BE2C (cell line): ENCODE measurements around the gene SH3RF3.

Experiments
- DNase-seq: peaks from one replicate; pipeline ENCODE4 v3.0.0-alpha.2; 2020
- H3K27me3 ChIP-seq: fragments of 250-450 bp; sonication (Bioruptor Pico); 2 replicates; pipeline ENCODE4 v1.5.1; 2020; ENCODE audit warnings: mild to moderate bottlenecking
- H3K36me3 ChIP-seq: fragments of 250-450 bp; sonication (Bioruptor Pico); 2 replicates; pipeline ENCODE4 v1.5.1; 2020; ENCODE audit warnings: mild to moderate bottlenecking
- H3K4me1 ChIP-seq: fragments of 250-450 bp; sonication (Bioruptor Pico); 2 replicates; pipeline ENCODE4 v1.5.1; 2020
- H3K4me3 ChIP-seq: 2 replicates; pipeline ENCODE4 v1.5.1; 2011; ENCODE audit warnings: low read depth, low read length
- H3K9me3 ChIP-seq: fragments of 250-450 bp; sonication (Bioruptor Pico); 2 replicates; pipeline ENCODE4 v1.5.1; 2020
- TF ChIP-seq, protein P1 (sequence below): IDR thresholded peaks from 2 replicates; pipeline ENCODE4 v1.5.1; 2012; ENCODE audit warnings: mild to moderate bottlenecking, low read depth, low read length

The SH3RF3 gene

DNA sequence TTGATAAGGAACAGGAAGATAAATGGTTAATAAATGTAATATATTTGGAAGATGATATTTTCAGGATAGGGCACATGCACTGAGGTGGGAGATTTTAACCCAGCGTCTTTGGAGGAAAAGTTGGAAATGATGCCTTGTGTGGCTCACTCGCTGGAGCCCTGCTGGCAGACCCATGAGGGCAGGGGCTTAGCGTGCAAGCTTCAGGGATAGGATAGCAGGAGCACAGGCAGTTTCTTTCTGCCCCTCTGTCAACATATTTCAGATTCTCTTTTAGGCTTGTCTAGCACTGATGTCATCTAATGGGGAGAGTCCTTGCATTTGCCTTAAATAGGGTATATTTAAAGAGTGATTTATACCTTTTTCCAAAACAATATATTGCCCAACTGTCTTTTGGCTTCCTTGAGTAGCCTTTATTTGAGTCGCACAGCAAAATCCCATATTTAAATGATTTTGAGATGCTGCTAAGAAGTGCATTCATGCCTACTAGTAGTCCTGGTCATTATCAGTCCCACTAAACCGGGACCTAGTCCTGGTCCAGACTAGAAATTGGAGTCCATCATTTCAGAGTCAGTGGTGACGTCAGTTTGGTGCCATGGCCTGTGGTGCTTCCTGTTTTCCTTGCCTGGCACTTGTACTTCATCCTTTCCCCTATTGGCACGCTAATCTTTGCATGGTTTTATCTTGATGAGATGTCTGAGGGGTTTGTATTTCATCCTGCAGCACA is 45.8 kb downstream of the SH3RF3 start:
- Histone ChIP-seq H3K36me3 (no peaks in the 10 kb centered on the region), H3K4me3 (no peak overlapping the region), H3K27me3 (0 out of 2 replicates have a peak, but pooled peaks cover 3% of the 10 kb centered on the region), H3K9me3 (no peaks in the 10 kb centered on the region), H3K4me1 (no peaks in the 10 kb centered on the region)
- TF ChIP-seq, protein P1, sequence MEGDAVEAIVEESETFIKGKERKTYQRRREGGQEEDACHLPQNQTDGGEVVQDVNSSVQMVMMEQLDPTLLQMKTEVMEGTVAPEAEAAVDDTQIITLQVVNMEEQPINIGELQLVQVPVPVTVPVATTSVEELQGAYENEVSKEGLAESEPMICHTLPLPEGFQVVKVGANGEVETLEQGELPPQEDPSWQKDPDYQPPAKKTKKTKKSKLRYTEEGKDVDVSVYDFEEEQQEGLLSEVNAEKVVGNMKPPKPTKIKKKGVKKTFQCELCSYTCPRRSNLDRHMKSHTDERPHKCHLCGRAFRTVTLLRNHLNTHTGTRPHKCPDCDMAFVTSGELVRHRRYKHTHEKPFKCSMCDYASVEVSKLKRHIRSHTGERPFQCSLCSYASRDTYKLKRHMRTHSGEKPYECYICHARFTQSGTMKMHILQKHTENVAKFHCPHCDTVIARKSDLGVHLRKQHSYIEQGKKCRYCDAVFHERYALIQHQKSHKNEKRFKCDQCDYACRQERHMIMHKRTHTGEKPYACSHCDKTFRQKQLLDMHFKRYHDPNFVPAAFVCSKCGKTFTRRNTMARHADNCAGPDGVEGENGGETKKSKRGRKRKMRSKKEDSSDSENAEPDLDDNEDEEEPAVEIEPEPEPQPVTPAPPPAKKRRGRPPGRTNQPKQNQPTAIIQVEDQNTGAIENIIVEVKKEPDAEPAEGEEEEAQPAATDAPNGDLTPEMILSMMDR: no peak
- DNase-seq: no peak

DNA sequence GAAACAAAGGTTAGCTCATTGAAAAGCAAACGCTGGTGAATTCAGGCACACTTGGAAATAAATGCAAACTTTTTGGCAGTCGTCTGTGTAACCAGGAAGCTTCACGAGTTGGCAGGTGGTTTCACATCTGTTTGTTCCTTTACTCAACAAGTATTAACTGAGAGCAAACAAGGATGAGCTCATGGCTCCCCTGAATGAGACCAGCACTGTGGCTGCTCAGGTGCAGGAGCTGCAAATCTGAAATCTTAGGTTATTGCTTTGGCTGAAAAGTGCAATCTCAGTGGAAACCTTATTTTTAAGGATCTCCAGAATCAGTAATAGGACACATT is 46.3 kb downstream of the SH3RF3 start:
- Histone ChIP-seq H3K4me1 (no peaks in the 10 kb centered on the region), H3K27me3 (0 out of 2 replicates have a peak, but pooled peaks cover 3% of the 10 kb centered on the region), H3K4me3 (no peak overlapping the region), H3K9me3 (no peaks in the 10 kb centered on the region), H3K36me3 (no peaks in the 10 kb centered on the region)
- TF ChIP-seq, protein P1: no peak
- no peak for DNase-seq

DNA sequence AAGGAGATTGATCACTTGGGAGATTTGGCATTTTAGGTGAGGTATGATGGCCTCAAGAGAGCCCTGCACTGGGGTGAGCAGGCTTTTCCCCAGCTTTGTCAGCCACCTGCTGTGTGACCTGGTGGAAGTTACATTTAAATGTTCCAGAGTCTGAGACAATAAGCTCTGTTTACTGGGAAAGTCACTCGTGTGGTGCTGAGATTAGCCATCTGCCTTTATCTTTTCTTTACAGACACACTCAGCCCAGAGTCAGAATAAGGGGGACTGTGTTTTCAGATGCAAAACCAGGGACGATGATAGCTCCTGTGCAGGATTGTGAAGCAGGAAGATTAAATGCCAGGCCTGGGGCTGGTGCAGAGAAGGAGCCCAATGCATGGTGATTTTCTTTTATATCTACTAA is 47.9 kb downstream of the SH3RF3 start:
- DNase-seq: no peak
- Histone ChIP-seq H3K27me3 (no peaks in the 10 kb centered on the region), H3K4me1 (no peaks in the 10 kb centered on the region), H3K36me3 (no peaks in the 10 kb centered on the region), H3K4me3 (no peak overlapping the region), H3K9me3 (no peaks in the 10 kb centered on the region)
- TF ChIP-seq, protein P1: no peak

DNA sequence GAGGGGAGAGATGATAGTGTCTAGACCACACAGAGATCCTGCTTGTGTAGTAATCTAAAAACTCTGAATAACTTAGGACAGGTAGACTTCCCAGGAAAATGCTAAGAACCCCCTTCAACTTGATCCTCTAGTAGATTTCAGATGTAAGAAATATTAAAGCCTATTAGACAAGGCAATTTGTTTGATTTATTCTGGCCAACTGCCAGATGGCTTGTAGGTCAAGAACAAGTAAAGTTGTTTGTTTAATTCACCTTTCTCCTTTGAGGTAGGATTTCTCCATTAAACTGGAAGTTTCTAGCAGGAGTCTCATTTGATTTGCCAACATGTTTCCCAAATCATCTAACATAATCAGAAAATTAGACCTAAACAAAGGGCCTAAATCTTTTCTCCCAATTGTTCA is 48.6 kb downstream of the SH3RF3 start:
- DNase-seq: no peak
- TF ChIP-seq, protein P1: no peak
- H3K9me3 ChIP-seq: no peaks in the 10 kb centered on the region
- no peak overlapping the region for H3K4me3 ChIP-seq
- H3K36me3 ChIP-seq: no peaks in the 10 kb centered on the region
- no peaks in the 10 kb centered on the region for H3K4me1 ChIP-seq
- H3K27me3 ChIP-seq: no peaks in the 10 kb centered on the region

DNA sequence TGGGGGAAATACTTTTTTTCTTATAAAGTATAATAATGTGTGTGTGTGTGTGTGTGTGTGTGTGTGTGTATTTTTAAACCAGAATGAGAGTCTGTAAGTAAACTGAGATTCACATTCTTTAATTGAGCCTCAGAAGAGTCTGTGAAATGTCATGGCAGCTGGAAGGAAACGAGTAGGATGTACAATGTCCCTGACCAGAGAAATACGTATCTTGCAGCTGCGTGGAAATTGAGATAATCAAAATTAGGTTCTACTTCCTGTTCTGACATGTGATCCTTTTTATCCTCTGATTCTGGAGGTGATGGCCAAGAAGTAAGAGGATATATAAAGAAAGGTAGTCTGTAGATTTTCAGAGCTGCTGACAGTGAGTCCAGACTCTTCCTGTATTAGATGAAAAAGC is 50.0 kb downstream of the SH3RF3 start:
- no peaks in the 10 kb centered on the region for H3K36me3 ChIP-seq
- H3K9me3 ChIP-seq: no peaks in the 10 kb centered on the region
- TF ChIP-seq, protein P1: no peak
- H3K4me3 ChIP-seq: no peak overlapping the region
- no peaks in the 10 kb centered on the region for H3K4me1 ChIP-seq
- no peak for DNase-seq
- H3K27me3 ChIP-seq: no peaks in the 10 kb centered on the region

DNA sequence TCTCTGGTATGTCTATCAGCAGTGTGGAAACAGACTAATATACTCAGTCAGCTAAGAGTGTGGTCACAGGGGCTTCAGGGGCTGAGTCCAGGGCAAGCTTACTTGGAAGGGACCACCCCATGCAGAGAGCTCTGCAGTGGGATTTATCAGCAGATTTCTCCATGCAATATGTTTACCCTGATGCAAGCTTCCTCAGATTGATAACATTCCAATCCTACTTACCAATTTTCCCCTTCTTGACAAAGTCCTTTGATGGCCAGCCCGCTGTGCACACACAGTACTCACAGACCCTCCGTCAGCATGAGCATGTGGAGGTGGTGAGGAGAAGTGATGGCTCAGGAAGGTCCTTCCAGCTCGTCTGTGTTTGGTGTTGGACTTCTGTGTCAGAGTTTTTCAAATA is 51.8 kb downstream of the SH3RF3 start:
- Histone ChIP-seq H3K9me3 (no peaks in the 10 kb centered on the region), H3K27me3 (no peaks in the 10 kb centered on the region), H3K4me3 (no peak overlapping the region), H3K4me1 (no peaks in the 10 kb centered on the region), H3K36me3 (no peaks in the 10 kb centered on the region)
- no peak for DNase-seq
- TF ChIP-seq, protein P1: no peak
